Upper lobe of left lung (tissue), 6 donors: ENCODE data around the gene CFHR5. TPM values are rescaled to one million over a fixed set of nuclear protein-coding genes. Genes with fewer than 3 reads are reported as not detected.

Experiments
- ATAC-seq, 2 donors: fragments of 200-7000 bp; cut with Tn5 transposase; one replicate each; pipeline ENCODE4 v1.9.1; 2022; ENCODE audit warnings: mild to moderate bottlenecking in 2 of 2, moderate library complexity in 2 of 2; ENCODE audit not compliant: low FRiP score in 2 of 2
- DNase-seq, 2 donors: peaks; one replicate each; pipeline ENCODE4 v3.0.0-alpha.2; 2019 to 2020
- H3K27ac ChIP-seq, 4 donors: fragments of 200-600 bp; sonication (generic); one replicate each; pipeline ENCODE4 v1.5.1; 2016 to 2019
- H3K27me3 ChIP-seq, 4 donors: fragments of 200-600 bp; sonication (generic); one replicate each; pipeline ENCODE4 v1.5.1; 2017 to 2019
- H3K36me3 ChIP-seq, 4 donors: fragments of 200-600 bp; sonication (generic); one replicate each; pipeline ENCODE4 v1.5.1; 2016 to 2019
- H3K4me1 ChIP-seq, 4 donors: fragments of 200-600 bp; sonication (generic); one replicate each; pipeline ENCODE4 v1.5.1; 2018 to 2019
- H3K4me3 ChIP-seq, 4 donors: fragments of 200-600 bp; sonication (generic); one replicate each; pipeline ENCODE4 v1.5.1; 2017 to 2019; ENCODE audit warnings: mild to moderate bottlenecking in 2 of 4, moderate library complexity in 1 of 4
- H3K9me3 ChIP-seq, 4 donors: fragments of 200-600 bp; sonication (generic); one replicate each; pipeline ENCODE4 v1.5.1; 2018 to 2019
- EP300 ChIP-seq, 4 donors: sonication (generic); formaldehyde crosslinking; IDR thresholded peaks; one replicate each; pipeline ENCODE4 v1.5.1; 2017; ENCODE audit warnings: antibody characterized with exemption in 4 of 4, control low read depth in 2 of 4
- POLR2A ChIP-seq, 4 donors: fragments of 450-650 bp; IDR thresholded peaks; one replicate each; pipeline ENCODE4 v1.5.1; 2016 to 2017; ENCODE audit warnings: antibody characterized with exemption in 4 of 4, mild to moderate bottlenecking in 2 of 4
- POLR2AphosphoS5 ChIP-seq, 2 donors: sonication (generic); formaldehyde crosslinking; IDR thresholded peaks; one replicate each; pipeline ENCODE4 v1.5.1; 2017; ENCODE audit warnings: antibody characterized with exemption in 2 of 2
- WGBS, 2 donors: methylation state at CpG; one replicate each; pipeline ENCODE4 v1.1.5; 2017 to 2018; 5-methylcytosine and 5-hydroxymethylcytosine counted together
- total RNA-seq, 6 donors: library from RNA; depleted of rRNA in 4 of 6; stranded (reverse); fragments of >200 nt in 4 of 6; gene quantifications; one replicate each; pipeline versions ENCODE4 v1.1.0 to v1.2.1, GENCODE V29; 2016 to 2021
- TF ChIP-seq, protein P1 (sequence below), 6 experiments: fragments of 450-650 bp in 4 of 6; fragments of 200-600 bp in 2 of 6; sonication (generic) in 2 of 6; IDR thresholded peaks; one replicate each; pipeline ENCODE4 v1.5.1; 2016 to 2019; ENCODE audit warnings: antibody characterized with exemption in 6 of 6
- donor health status: DM: no; HTN: no; CAD: no; lungs with moderate emphysema.
- donor health status: DM: no; HTN: yes; CAD: no; lungs with severe emphysema.

CFHR5 gene
- total RNA-seq, 6 donors from 2014 or later = not detected

DNA sequence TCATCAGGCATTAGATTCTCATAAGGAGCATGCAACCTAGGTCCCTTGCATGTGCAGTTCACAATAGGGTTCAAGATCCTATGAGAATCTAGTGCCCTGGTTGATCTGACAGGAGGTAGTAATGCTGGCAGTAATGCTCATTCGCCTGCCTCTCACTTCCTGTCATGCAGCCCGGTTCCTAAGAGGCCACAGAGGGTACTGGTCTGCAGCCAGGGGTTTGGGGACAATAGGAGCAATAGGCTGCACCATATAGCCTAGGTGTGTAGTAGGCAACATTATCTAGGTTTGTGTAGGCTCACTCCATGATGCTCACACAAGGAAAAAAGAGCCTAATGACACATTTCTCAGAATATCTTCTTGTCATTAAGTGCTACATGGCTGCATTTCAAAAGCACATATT lies 25.8 kb downstream of the CFHR5 start:
- 62 to 70% methylated on average over 2 of the region's 2 CpGs for WGBS, 2 donors
- ATAC-seq (peak in 1 of 2 donors; percentile 21), DNase-seq (no peak)
- TF ChIP-seq POLR2A (IDR thresholded peaks at IDR 0.05) (no peak), EP300 (IDR thresholded peaks at IDR 0.05) (no peak), POLR2AphosphoS5 (IDR thresholded peaks at IDR 0.05) (no peak)
- TF ChIP-seq, protein P1, sequence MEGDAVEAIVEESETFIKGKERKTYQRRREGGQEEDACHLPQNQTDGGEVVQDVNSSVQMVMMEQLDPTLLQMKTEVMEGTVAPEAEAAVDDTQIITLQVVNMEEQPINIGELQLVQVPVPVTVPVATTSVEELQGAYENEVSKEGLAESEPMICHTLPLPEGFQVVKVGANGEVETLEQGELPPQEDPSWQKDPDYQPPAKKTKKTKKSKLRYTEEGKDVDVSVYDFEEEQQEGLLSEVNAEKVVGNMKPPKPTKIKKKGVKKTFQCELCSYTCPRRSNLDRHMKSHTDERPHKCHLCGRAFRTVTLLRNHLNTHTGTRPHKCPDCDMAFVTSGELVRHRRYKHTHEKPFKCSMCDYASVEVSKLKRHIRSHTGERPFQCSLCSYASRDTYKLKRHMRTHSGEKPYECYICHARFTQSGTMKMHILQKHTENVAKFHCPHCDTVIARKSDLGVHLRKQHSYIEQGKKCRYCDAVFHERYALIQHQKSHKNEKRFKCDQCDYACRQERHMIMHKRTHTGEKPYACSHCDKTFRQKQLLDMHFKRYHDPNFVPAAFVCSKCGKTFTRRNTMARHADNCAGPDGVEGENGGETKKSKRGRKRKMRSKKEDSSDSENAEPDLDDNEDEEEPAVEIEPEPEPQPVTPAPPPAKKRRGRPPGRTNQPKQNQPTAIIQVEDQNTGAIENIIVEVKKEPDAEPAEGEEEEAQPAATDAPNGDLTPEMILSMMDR (IDR thresholded peaks at IDR 0.05) = no peak
- Histone ChIP-seq H3K27ac (no peak overlapping the region), H3K36me3 (no peaks in the 10 kb centered on the region), H3K9me3 (no peaks in the 10 kb centered on the region), H3K4me3 (no peak overlapping the region), H3K4me1 (no peaks in the 10 kb centered on the region), H3K27me3 (no peaks in the 10 kb centered on the region)

DNA sequence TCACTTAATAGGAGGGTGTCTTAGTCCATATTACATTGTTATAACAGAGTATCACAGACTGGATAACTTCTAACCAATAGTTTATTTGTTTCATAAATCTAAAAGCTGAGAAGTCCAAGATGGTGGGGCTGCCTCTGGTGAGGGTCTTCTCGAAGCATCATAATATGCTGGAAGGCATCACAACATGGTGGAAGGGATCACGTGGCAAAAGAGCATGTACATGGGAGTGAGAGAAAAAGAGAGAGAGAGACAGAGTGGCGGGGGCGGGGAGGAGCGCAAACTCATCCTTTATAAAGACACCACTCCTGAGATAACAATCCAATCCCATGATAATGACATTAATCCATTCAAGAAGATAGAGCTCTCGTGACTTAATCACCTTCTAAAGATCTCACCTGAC lies 31.5 kb downstream of the CFHR5 start:
- 88 to 92% methylated on average over 6 of the region's 6 CpGs for WGBS, 2 donors
- H3K4me1 ChIP-seq = no peaks in the 10 kb centered on the region
- H3K36me3 ChIP-seq = no peaks in the 10 kb centered on the region
- no peak overlapping the region for H3K27ac ChIP-seq
- TF ChIP-seq, protein P1 (IDR thresholded peaks at IDR 0.05) = no peak
- TF ChIP-seq POLR2A (IDR thresholded peaks at IDR 0.05) (no peak), POLR2AphosphoS5 (IDR thresholded peaks at IDR 0.05) (no peak), EP300 (IDR thresholded peaks at IDR 0.05) (no peak)
- H3K9me3 ChIP-seq = no peaks in the 10 kb centered on the region
- DNase-seq (no peak), ATAC-seq (no peak)
- H3K27me3 ChIP-seq = no peaks in the 10 kb centered on the region
- no peak overlapping the region for H3K4me3 ChIP-seq

DNA sequence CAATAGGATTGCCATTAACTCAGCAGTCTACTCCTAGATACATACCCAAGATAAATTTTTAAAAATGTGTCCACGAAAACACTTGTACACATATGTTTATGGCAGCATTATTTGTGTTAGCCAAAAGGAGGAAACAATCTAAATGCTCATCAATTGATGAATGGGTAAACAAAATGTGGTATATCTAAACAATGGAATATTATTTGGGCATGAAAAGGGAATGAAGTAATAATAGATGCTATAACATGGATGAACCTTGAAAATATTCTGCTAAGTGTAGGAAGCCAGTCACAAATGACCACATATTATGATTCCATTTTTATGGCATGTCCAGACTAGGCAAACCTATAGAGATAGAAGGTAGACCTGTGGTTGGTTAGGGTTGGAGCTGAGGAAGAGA lies 34.3 kb downstream of the CFHR5 start:
- 84 to 97% methylated on average over 1 of the region's 1 CpG for WGBS, 2 donors
- TF ChIP-seq POLR2A (IDR thresholded peaks at IDR 0.05) (no peak), POLR2AphosphoS5 (IDR thresholded peaks at IDR 0.05) (no peak), EP300 (IDR thresholded peaks at IDR 0.05) (no peak)
- TF ChIP-seq, protein P1 (IDR thresholded peaks at IDR 0.05) = no peak
- ATAC-seq = no peak
- no peaks in the 10 kb centered on the region for H3K27me3 ChIP-seq
- H3K36me3 ChIP-seq = no peaks in the 10 kb centered on the region
- no peaks in the 10 kb centered on the region for H3K4me1 ChIP-seq
- no peaks in the 10 kb centered on the region for H3K9me3 ChIP-seq
- no peak for DNase-seq
- H3K27ac ChIP-seq = no peak overlapping the region
- no peak overlapping the region for H3K4me3 ChIP-seq

DNA sequence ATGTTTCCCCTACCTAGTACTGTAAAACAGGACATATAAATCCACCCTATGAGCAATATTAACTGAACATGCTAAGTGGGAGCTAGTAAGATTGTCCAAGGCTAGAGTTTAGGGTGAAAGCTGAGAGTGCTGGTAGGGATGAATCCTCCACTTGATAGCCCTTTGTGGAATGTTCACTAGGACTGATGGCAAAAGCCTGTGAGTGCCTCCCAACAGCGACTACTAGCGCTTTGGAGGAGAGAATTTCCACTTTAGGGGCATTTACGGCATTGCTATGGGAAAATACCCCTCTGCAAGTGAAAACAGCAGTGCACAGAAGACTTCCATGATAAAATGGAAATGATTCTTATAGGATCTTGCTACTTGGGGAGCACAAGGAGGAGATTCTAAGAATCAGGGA lies 35.9 kb downstream of the CFHR5 start:
- Histone ChIP-seq H3K27ac (no peak overlapping the region), H3K4me3 (no peak overlapping the region), H3K9me3 (no peaks in the 10 kb centered on the region), H3K36me3 (no peaks in the 10 kb centered on the region), H3K27me3 (no peaks in the 10 kb centered on the region), H3K4me1 (no peaks in the 10 kb centered on the region)
- no peak for TF ChIP-seq EP300 (IDR thresholded peaks at IDR 0.05)
- no peak for TF ChIP-seq POLR2A (IDR thresholded peaks at IDR 0.05)
- no peak for TF ChIP-seq POLR2AphosphoS5 (IDR thresholded peaks at IDR 0.05)
- TF ChIP-seq, protein P1 (IDR thresholded peaks at IDR 0.05) = no peak
- DNase-seq (no peak), ATAC-seq (no peak)
- WGBS, 2 donors = 92 to 98% methylated on average over 3 of the region's 3 CpGs

DNA sequence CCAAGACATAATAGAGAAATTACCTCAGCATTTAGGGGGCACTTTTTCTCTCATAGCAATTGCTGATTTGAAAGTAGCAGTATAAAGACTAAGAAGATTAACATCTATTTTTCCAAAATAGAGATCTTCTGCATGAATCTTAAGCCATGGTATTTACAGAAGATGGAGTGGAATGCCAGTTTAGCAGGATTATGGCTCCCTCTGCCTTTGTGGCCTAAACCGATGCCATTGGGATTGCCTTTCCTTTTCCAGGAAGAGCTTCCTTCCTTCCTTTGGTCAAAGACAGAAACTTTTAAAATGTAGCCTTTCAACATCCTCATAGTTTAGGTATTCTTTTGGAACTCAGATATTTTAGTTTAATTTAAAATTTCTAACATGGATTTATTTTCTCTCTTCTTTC lies 39.4 kb downstream of the CFHR5 start:
- H3K4me3 ChIP-seq = no peak overlapping the region
- TF ChIP-seq EP300 (IDR thresholded peaks at IDR 0.05) = no peak
- WGBS, 2 donors = 63 to 69% methylated on average over 1 of the region's 1 CpG
- no peaks in the 10 kb centered on the region for H3K4me1 ChIP-seq
- ATAC-seq = no peak
- H3K36me3 ChIP-seq = no peaks in the 10 kb centered on the region
- no peaks in the 10 kb centered on the region for H3K9me3 ChIP-seq
- no peak for DNase-seq
- H3K27ac ChIP-seq = no peak overlapping the region
- no peaks in the 10 kb centered on the region for H3K27me3 ChIP-seq
